ENCODE data around the gene CDS2.

DNA sequence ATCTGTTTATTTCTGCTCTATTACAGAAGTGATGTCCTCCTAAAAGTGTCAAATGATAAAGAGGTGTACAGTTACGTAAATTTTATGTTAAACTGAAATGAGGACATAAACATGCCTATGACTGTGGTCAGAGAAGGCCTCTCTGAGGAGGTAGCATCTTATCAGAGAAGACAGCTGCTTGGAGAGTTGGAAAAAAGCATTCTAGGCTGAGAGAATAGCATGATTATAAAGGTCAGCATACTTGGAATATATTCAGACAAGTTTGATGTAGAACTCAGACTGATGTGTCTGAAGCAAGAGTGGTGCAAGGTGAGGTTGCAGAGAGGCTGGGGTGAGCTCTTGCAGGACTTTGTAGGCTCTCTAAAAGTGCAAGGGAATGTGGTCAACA lies 3.9 kb upstream of the CDS2 start:
- TF ChIP-seq, protein P1, sequence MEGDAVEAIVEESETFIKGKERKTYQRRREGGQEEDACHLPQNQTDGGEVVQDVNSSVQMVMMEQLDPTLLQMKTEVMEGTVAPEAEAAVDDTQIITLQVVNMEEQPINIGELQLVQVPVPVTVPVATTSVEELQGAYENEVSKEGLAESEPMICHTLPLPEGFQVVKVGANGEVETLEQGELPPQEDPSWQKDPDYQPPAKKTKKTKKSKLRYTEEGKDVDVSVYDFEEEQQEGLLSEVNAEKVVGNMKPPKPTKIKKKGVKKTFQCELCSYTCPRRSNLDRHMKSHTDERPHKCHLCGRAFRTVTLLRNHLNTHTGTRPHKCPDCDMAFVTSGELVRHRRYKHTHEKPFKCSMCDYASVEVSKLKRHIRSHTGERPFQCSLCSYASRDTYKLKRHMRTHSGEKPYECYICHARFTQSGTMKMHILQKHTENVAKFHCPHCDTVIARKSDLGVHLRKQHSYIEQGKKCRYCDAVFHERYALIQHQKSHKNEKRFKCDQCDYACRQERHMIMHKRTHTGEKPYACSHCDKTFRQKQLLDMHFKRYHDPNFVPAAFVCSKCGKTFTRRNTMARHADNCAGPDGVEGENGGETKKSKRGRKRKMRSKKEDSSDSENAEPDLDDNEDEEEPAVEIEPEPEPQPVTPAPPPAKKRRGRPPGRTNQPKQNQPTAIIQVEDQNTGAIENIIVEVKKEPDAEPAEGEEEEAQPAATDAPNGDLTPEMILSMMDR (IDR thresholded peaks at IDR 0.05; ENCODE audit: insufficient read depth, low read length, poor library complexity, severe bottlenecking), result no peak
- TF ChIP-seq EZH2phosphoT487 (conservative IDR thresholded peaks at IDR 0.05; ENCODE audit: low read length), result no peak
